22Rv1 (cell line): ENCODE measurements around the gene GMIP.

ENCODE experiments used
- CTCF ChIP-seq: fragments of 450-650 bp; IDR thresholded peaks from 2 replicates; pipeline ENCODE4 v1.5.1; 2017; ENCODE audit warnings: mild to moderate bottlenecking
- ZFX ChIP-seq: fragments of 450-650 bp; IDR thresholded peaks from 2 replicates; pipeline ENCODE4 v1.6.1; 2017; ENCODE audit warnings: antibody characterized with exemption, borderline replicate concordance

- no peak for TF ChIP-seq ZFX
- TF ChIP-seq CTCF = no peak
These were observed 40.6 kb downstream of the GMIP start for GRCh38 chr19:19602713-19603324.
